Esophagus muscularis mucosa (tissue), 4 donors: ENCODE data around the gene ARMS2. TPM values are rescaled to one million over a fixed set of nuclear protein-coding genes. Genes with fewer than 3 reads are reported as not detected.

Source experiments
- DNase-seq: peaks from one replicate; pipeline ENCODE4 v3.0.0-alpha.2; 2017; ENCODE audit errors: extremely low spot score
- H3K27ac ChIP-seq, 4 donors: fragments of 200-600 bp; sonication (generic); replicated peaks in 1 of 4; 1 replicate in 3 of 4; 2 replicates in 1 of 4; pipeline ENCODE4 v1.5.1; 2016 to 2019; ENCODE audit warnings: mild to moderate bottlenecking in 1 of 4
- H3K27me3 ChIP-seq, 4 donors: fragments of 200-600 bp; sonication (generic); one replicate each; pipeline versions ENCODE4 v1.5.1 to v1.6.0; 2016 to 2019
- H3K36me3 ChIP-seq, 4 donors: fragments of 200-600 bp; sonication (generic); one replicate each; pipeline ENCODE4 v1.5.1; 2016 to 2019
- H3K4me1 ChIP-seq, 4 donors: fragments of 200-600 bp; sonication (generic); one replicate each; pipeline ENCODE4 v1.5.1; 2016 to 2019
- H3K4me3 ChIP-seq, 4 donors: fragments of 200-600 bp; sonication (generic); 1 replicate in 2 of 4; 2 replicates in 2 of 4; pipeline ENCODE4 v1.5.1; 2016 to 2019; ENCODE audit warnings: mild to moderate bottlenecking in 4 of 4, moderate library complexity in 1 of 4
- H3K9me3 ChIP-seq, 4 donors: fragments of 200-600 bp; sonication (generic); 1 replicate in 3 of 4; 2 replicates in 1 of 4; pipeline ENCODE4 v1.5.1; 2016 to 2019
- CTCF ChIP-seq, 3 experiments: fragments of 200-600 bp in 2 of 3; fragments of 450-650 bp in 1 of 3; sonication (generic) in 2 of 3; IDR thresholded peaks; one replicate each; pipeline ENCODE4 v1.5.1; 2017 to 2019; ENCODE audit warnings: antibody characterized with exemption in 3 of 3, mild to moderate bottlenecking in 2 of 3, moderate library complexity in 1 of 3
- EP300 ChIP-seq: sonication (generic); formaldehyde crosslinking; IDR thresholded peaks from one replicate; pipeline ENCODE4 v1.6.1; 2017; ENCODE audit warnings: antibody characterized with exemption
- POLR2A ChIP-seq: fragments of 450-650 bp; IDR thresholded peaks from one replicate; pipeline ENCODE4 v1.6.1; 2017; ENCODE audit warnings: antibody characterized with exemption, moderate library complexity, mild to moderate bottlenecking, low read depth
- POLR2AphosphoS5 ChIP-seq, 2 donors: sonication (generic); formaldehyde crosslinking; IDR thresholded peaks; one replicate each; pipeline ENCODE4 v1.6.1; 2017; ENCODE audit warnings: antibody characterized with exemption in 2 of 2
- WGBS: methylation state at CpG from one replicate; pipeline ENCODE4 v1.1.5; 2018; 5-methylcytosine and 5-hydroxymethylcytosine counted together
- intact Hi-C: fragments of 100-400 bp; cut with DNase I; formaldehyde crosslinking; loops from one replicate; pipeline ENCODE4 v1.15.1; 2023
- total RNA-seq, 4 donors: library from RNA; depleted of rRNA; stranded (reverse); fragments of >200 nt; gene quantifications; one replicate each; pipeline versions ENCODE4 v1.1.0 to v1.2.1, GENCODE V29; 2016

Gene ARMS2
- total RNA-seq, 4 donors from 2014 or later, result 1.2 TPM; not detected in 3

- 79% methylated on average over 9 of the region's 9 CpGs for WGBS
- H3K9me3 ChIP-seq, result no peaks in the 10 kb centered on the region
- H3K27me3 ChIP-seq, result no peaks in the 10 kb centered on the region
- H3K4me1 ChIP-seq, result peaks cover 24 to 67% (median 66%) of the 10 kb centered on the region in 4 donors
- intact Hi-C loops, result no loop called here
- no peak for DNase-seq
- H3K4me3 ChIP-seq, result no peak overlapping the region
- H3K36me3 ChIP-seq, result peaks cover 0 to 44% (median 14%) of the 10 kb centered on the region in 4 donors
- H3K27ac ChIP-seq, result peak overlapping the region; percentile 58 to 77 (median 68)
- no peak for TF ChIP-seq CTCF (IDR thresholded peaks at IDR 0.05)
- TF ChIP-seq POLR2AphosphoS5 (IDR thresholded peaks at IDR 0.05), result peak in 1 of 2 donors; percentile 69
These were observed 38.6 kb downstream of the ARMS2 start for GRCh38 chr10:122492999-122493481.

GRCh38 chr10:122493761-122494160 is 39.3 kb downstream of the ARMS2 start:
- 78% methylated on average over 4 of the region's 4 CpGs for WGBS

GRCh38 chr10:122494173-122494820 is 39.8 kb downstream of the ARMS2 start:
- Histone ChIP-seq H3K36me3 (peaks cover 0 to 41% (median 14%) of the 10 kb centered on the region in 4 donors), H3K4me3 (no peak overlapping the region), H3K9me3 (no peaks in the 10 kb centered on the region), H3K27ac (peak overlapping the region; percentile 58 to 77 (median 68)), H3K27me3 (no peaks in the 10 kb centered on the region), H3K4me1 (peaks cover 26 to 74% (median 71%) of the 10 kb centered on the region in 4 donors)
- DNase-seq, result no peak
- WGBS, result 75% methylated on average over 16 of the region's 20 CpGs
- TF ChIP-seq POLR2A (no peak), CTCF (IDR thresholded peaks at IDR 0.05) (no peak), EP300 (no peak), POLR2AphosphoS5 (IDR thresholded peaks at IDR 0.05) (no peak)
- intact Hi-C loops, result no loop called here

More at GRCh38 chr10:122493761-122494160, 39.3 kb downstream of the ARMS2 start:
- peaks cover 21 to 69% (median 66%) of the 10 kb centered on the region in 4 donors for H3K4me1 ChIP-seq
- H3K36me3 ChIP-seq, result peaks cover 0 to 44% (median 14%) of the 10 kb centered on the region in 4 donors
- no peaks in the 10 kb centered on the region for H3K27me3 ChIP-seq
- no peak for TF ChIP-seq EP300
- TF ChIP-seq POLR2AphosphoS5 (IDR thresholded peaks at IDR 0.05), result no peak
- TF ChIP-seq CTCF (IDR thresholded peaks at IDR 0.05), result no peak
- intact Hi-C loops, result no loop called here
- DNase-seq, result no peak
- no peak overlapping the region for H3K4me3 ChIP-seq
- peak overlapping the region; percentile 58 to 77 (median 68) for H3K27ac ChIP-seq
- H3K9me3 ChIP-seq, result no peaks in the 10 kb centered on the region

GRCh38 chr10:122494833-122495232 is 40.4 kb downstream of the ARMS2 start:
- DNase-seq, result no peak
- peaks cover 30 to 79% (median 77%) of the 10 kb centered on the region in 4 donors for H3K4me1 ChIP-seq
- peak overlapping the region; percentile 58 to 77 (median 68) for H3K27ac ChIP-seq
- H3K4me3 ChIP-seq, result no peak overlapping the region
- intact Hi-C loops, result no loop called here
- WGBS, result 75% methylated on average over 6 of the region's 14 CpGs
- H3K27me3 ChIP-seq, result no peaks in the 10 kb centered on the region
- H3K9me3 ChIP-seq, result no peaks in the 10 kb centered on the region
- H3K36me3 ChIP-seq, result peaks cover 0 to 36% (median 12%) of the 10 kb centered on the region in 4 donors
- TF ChIP-seq CTCF (IDR thresholded peaks at IDR 0.05) (no peak), EP300 (no peak), POLR2A (no peak), POLR2AphosphoS5 (IDR thresholded peaks at IDR 0.05) (no peak)
